Endothelial cell of umbilical vein (primary cell): ENCODE data around the gene UTRN. TPM values are rescaled to one million over a fixed set of nuclear protein-coding genes. Genes with fewer than 3 reads are reported as not detected.

ENCODE experiments used
- BruUV-seq: library from RNA; stranded (reverse); fragments of 400-500 nt; replicated peaks from 2 replicates; lab custom pipeline; 2021; lab: Mats Ljungman, UMichigan
- CTCF ChIA-PET: fragments of 300-600, 350-600 bp; sonication (Branson Sonifier 250); formaldehyde crosslinking; loops from one replicate; lab custom pipeline; 2021; ENCODE audit warnings: antibody characterized with exemption, inconsistent platforms; lab: Charles Lee
- POLR2A ChIA-PET: fragments of 300-600, 350-600 bp; sonication (Branson Sonifier 250); formaldehyde crosslinking; loops from one replicate; lab custom pipeline; 2021; ENCODE audit warnings: antibody characterized with exemption, inconsistent platforms; lab: Charles Lee
- DNase-seq: peaks from one replicate; pipeline ENCODE4 v3.0.0-alpha.2; 2011; ENCODE audit warnings: low read depth, low spot score
- FAIRE-seq: peaks from 2 replicates; lab custom pipeline; 2011; peaks lifted over from hg19 to GRCh38; lab: Jason Lieb, UNC
- H2AFZ ChIP-seq: 2 replicates; pipeline ENCODE4 v1.6.0; 2012; ENCODE audit warnings: low read depth, low read length, control low read depth, inconsistent platforms
- H3K27ac ChIP-seq: 2 replicates; pipeline ENCODE4 v1.5.1; 2011; ENCODE audit warnings: low read depth, mild to moderate bottlenecking, control low read depth, low read length, moderate library complexity; ENCODE audit not compliant: insufficient read depth
- H3K27me3 ChIP-seq, 2 experiments: 2 replicates each; pipeline versions ENCODE4 v1.6.0 to v1.6.1; 2011; ENCODE audit warnings: low read length in 2 of 2, mixed read lengths in 1 of 2; ENCODE audit not compliant: control insufficient read depth in 2 of 2, insufficient read depth in 2 of 2
- H3K36me3 ChIP-seq, 2 experiments: 2 replicates in 1 of 2; 3 replicates in 1 of 2; pipeline ENCODE4 v1.5.1; 2011; ENCODE audit warnings: low read length in 2 of 2, mild to moderate bottlenecking in 1 of 2, moderate library complexity in 1 of 2; ENCODE audit not compliant: control insufficient read depth in 2 of 2, insufficient read depth in 2 of 2; ENCODE audit errors: extremely low read depth in 1 of 2
- H3K4me1 ChIP-seq: 3 replicates; pipeline ENCODE4 v1.5.1; 2011; ENCODE audit warnings: mild to moderate bottlenecking, low read length; ENCODE audit not compliant: control insufficient read depth, insufficient read depth; ENCODE audit errors: extremely low read depth
- H3K4me2 ChIP-seq: 2 replicates; pipeline ENCODE4 v1.6.1; 2011; ENCODE audit warnings: low read length, control low read depth, mixed read lengths; ENCODE audit not compliant: insufficient read depth
- H3K4me3 ChIP-seq, 3 experiments: fragments of 200-600 bp in 1 of 3; sonication (generic), shearing (Covaris generic) in 1 of 3; replicated peaks in 1 of 3; 2 replicates each; pipeline ENCODE4 v1.5.1; 2011 to 2016; ENCODE audit warnings: control low read depth in 3 of 3, low read length in 3 of 3, mild to moderate bottlenecking in 2 of 3, inconsistent platforms in 1 of 3, low read depth in 1 of 3, moderate library complexity in 1 of 3; ENCODE audit not compliant: insufficient read depth in 1 of 3
- H3K79me2 ChIP-seq: 2 replicates; pipeline ENCODE4 v1.6.0; 2012; ENCODE audit warnings: low read length, inconsistent platforms; ENCODE audit not compliant: control insufficient read depth, insufficient read depth
- H3K9ac ChIP-seq: replicated peaks from 2 replicates; pipeline ENCODE3; 2011; ENCODE audit warnings: low read length, control low read depth; ENCODE audit not compliant: insufficient read depth; ENCODE audit errors: extremely low read depth
- H3K9me1 ChIP-seq: replicated peaks from 3 replicates; pipeline ENCODE4 v1.6.0; 2011; ENCODE audit warnings: mild to moderate bottlenecking, low read length; ENCODE audit not compliant: control insufficient read depth, insufficient read depth; ENCODE audit errors: extremely low read depth
- H3K9me3 ChIP-seq: replicated peaks from 2 replicates; pipeline ENCODE4 v1.5.1; 2012; ENCODE audit warnings: low read length, inconsistent platforms; ENCODE audit not compliant: control insufficient read depth, insufficient read depth
- H4K20me1 ChIP-seq: replicated peaks from 2 replicates; pipeline ENCODE3; 2011; ENCODE audit warnings: mild to moderate bottlenecking, low read length; ENCODE audit not compliant: control insufficient read depth, insufficient read depth; ENCODE audit errors: extremely low read depth
- EZH2 ChIP-seq: IDR thresholded peaks from 2 replicates; pipeline ENCODE4 v1.6.1; 2012; ENCODE audit warnings: borderline replicate concordance, low read depth, mild to moderate bottlenecking, moderate library complexity, low read length, inconsistent platforms; ENCODE audit not compliant: severe bottlenecking
- FOS ChIP-seq: IDR thresholded peaks from 2 replicates; pipeline ENCODE4 v1.6.1; 2011; ENCODE audit warnings: mild to moderate bottlenecking, low read length, moderate library complexity, borderline replicate concordance; ENCODE audit not compliant: insufficient read depth
- GATA2 ChIP-seq: IDR thresholded peaks from 2 replicates; pipeline ENCODE4 v1.7.0; 2011; ENCODE audit warnings: low read depth, mild to moderate bottlenecking, moderate library complexity, mixed read lengths, low read length; ENCODE audit not compliant: insufficient read length, insufficient read depth
- JUN ChIP-seq: IDR thresholded peaks from 2 replicates; pipeline ENCODE4 v1.6.1; 2011; ENCODE audit warnings: borderline replicate concordance, low read depth; ENCODE audit not compliant: insufficient read length, insufficient read depth
- MYC ChIP-seq: IDR thresholded peaks from one replicate; pipeline ENCODE4 v1.6.1; 2011; ENCODE audit warnings: mild to moderate bottlenecking, low read depth, low read length
- POLR2A ChIP-seq: IDR thresholded peaks from 2 replicates; pipeline ENCODE4 v1.6.1; 2012; ENCODE audit warnings: low read depth, mild to moderate bottlenecking, control low read depth, low read length
- POLR2AphosphoS5 ChIP-seq: IDR thresholded peaks from 2 replicates; pipeline ENCODE4 v1.6.1; 2012; ENCODE audit warnings: low read depth, mild to moderate bottlenecking, control low read depth, low read length, moderate library complexity; ENCODE audit not compliant: insufficient read depth
- dilution Hi-C: fragments of 300-500 bp; cut with MboI; formaldehyde crosslinking; loops from one replicate; pipeline ENCODE4 v1.15.0; 2019; ENCODE audit warnings: low sequenced_read_pairs; ENCODE audit not compliant: extremely low pct_ligation_motif_present
- intact Hi-C: fragments of 100-400 bp; cut with micrococcal nuclease; formaldehyde crosslinking; loops from one replicate; pipeline ENCODE4 v1.10.0; 2022
- polyA plus RNA-seq, 4 experiments: library from polyadenylated mRNA; depleted of rRNA in 3 of 4; stranded (reverse) in 3 of 4; unstranded in 1 of 4; fragments of >200 nt; gene quantifications; 2 replicates each; pipeline versions ENCODE4 v1.2.1 to v1.2.3, GENCODE V29; 2011 to 2012; ENCODE audit warnings: missing spikeins in 1 of 4
- total RNA-seq: library from RNA; stranded (reverse); gene quantifications from 2 replicates; pipeline ENCODE4 v1.2.3, GENCODE V29; 2021
- TF ChIP-seq, protein P1 (sequence below), 2 donors: IDR thresholded peaks; 1 replicate in 1 of 2; 2 replicates in 1 of 2; pipeline ENCODE4 v1.5.1; 2011; ENCODE audit warnings: low read length in 2 of 2, mild to moderate bottlenecking in 2 of 2, moderate library complexity in 2 of 2, control low read depth in 1 of 2, inconsistent platforms in 1 of 2, low read depth in 1 of 2; ENCODE audit not compliant: insufficient read depth in 1 of 2; ENCODE audit errors: extremely low read depth in 1 of 2
- TF ChIP-seq, protein P2 (sequence below): IDR thresholded peaks from 2 replicates; pipeline ENCODE4 v1.6.1; 2011; ENCODE audit not compliant: insufficient read depth, insufficient read length

UTRN gene
- total and polyA plus RNA-seq, 2 donors (not counting 3 experiments of a cell fraction or from before 2014, with no cell fraction given) = 37.4 to 224 TPM

DNA sequence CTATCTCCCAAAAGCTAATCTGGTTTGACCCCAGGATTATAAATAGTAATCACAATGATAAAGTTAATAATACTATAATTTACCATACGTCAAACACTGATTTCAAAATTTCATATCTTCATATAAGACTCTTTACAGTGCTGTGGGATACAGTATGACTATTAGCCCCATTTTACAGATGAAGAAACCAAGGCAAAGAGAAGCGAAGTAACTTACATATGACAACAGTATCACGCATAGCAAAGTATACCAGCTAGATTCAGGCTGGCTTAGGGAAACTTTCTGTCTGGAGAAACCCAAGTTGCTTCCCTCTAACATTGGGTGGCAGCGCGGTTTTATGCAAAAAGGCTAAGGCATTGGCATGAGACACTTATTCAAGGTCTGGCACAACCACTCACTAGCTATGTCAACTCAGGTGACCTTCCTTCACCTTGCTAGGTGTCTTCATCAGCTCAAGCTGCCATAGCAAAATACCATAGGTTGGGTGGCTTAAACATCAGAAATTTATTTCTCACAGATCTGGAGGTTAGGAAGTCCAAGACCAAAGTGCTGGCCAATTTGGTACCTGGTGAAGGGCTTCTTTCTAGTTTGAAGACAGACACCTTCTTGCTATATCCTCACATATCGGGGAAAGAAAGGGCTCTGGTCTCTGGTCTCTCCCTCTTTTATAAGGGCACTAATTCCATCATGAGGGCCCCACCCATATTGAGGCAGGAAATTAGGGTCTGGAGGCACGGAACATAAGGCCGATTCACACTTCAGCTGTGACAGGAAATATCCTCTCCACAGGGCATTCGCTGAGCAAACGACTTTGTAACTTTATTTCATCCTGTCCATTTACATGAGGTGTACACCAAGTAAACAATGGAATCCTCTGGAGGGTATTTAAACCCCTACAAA lies 22.4 kb upstream of the UTRN start:
- FAIRE-seq = no peak
- H3K27ac ChIP-seq = no peak overlapping the region
- no peaks in the 10 kb centered on the region for H3K36me3 ChIP-seq
- no peaks in the 10 kb centered on the region for H3K9me3 ChIP-seq
- ChIA-PET POLR2A (no interaction called here), CTCF (interaction anchor here (0.7 kb wide), 1 partner anchor 219 kb away, joined by 3 read pairs; no protein-coding TSS in a partner anchor)
- DNase-seq = no peak
- H3K9me1 ChIP-seq = no peaks in the 10 kb centered on the region
- H2AFZ ChIP-seq = no peak overlapping the region
- no TSS peak for BruUV-seq
- no peaks in the 10 kb centered on the region for H3K79me2 ChIP-seq
- intact Hi-C loops (no loop called here), dilution Hi-C loops (no loop called here)
- no peaks in the 10 kb centered on the region for H3K27me3 ChIP-seq
- no peak overlapping the region for H3K4me2 ChIP-seq
- no peak overlapping the region for H3K9ac ChIP-seq
- no peaks in the 10 kb centered on the region for H4K20me1 ChIP-seq
- peaks cover 34% of the 10 kb centered on the region for H3K4me1 ChIP-seq
- TF ChIP-seq GATA2 (no peak), POLR2A (no peak), MYC (no peak), EZH2 (no peak), JUN (no peak), FOS (no peak), POLR2AphosphoS5 (no peak)
- TF ChIP-seq, protein P1, sequence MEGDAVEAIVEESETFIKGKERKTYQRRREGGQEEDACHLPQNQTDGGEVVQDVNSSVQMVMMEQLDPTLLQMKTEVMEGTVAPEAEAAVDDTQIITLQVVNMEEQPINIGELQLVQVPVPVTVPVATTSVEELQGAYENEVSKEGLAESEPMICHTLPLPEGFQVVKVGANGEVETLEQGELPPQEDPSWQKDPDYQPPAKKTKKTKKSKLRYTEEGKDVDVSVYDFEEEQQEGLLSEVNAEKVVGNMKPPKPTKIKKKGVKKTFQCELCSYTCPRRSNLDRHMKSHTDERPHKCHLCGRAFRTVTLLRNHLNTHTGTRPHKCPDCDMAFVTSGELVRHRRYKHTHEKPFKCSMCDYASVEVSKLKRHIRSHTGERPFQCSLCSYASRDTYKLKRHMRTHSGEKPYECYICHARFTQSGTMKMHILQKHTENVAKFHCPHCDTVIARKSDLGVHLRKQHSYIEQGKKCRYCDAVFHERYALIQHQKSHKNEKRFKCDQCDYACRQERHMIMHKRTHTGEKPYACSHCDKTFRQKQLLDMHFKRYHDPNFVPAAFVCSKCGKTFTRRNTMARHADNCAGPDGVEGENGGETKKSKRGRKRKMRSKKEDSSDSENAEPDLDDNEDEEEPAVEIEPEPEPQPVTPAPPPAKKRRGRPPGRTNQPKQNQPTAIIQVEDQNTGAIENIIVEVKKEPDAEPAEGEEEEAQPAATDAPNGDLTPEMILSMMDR (IDR thresholded peaks at IDR 0.05; ENCODE audit: extremely low read depth in 1 of 2, insufficient read depth in 1 of 2, low read depth in 1 of 2, low read length in 2 of 2) = no peak
- TF ChIP-seq, protein P2, sequence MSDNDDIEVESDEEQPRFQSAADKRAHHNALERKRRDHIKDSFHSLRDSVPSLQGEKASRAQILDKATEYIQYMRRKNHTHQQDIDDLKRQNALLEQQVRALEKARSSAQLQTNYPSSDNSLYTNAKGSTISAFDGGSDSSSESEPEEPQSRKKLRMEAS = no peak
- no peak overlapping the region for H3K4me3 ChIP-seq
